Endothelial cell of umbilical vein (primary cell): ENCODE data around the gene RBMS1. TPM values are rescaled to one million over a fixed set of nuclear protein-coding genes. Genes with fewer than 3 reads are reported as not detected.

Source experiments
- BruUV-seq: library from RNA; stranded (reverse); fragments of 400-500 nt; replicated peaks from 2 replicates; lab custom pipeline; 2021; lab: Mats Ljungman, UMichigan
- CTCF ChIA-PET: fragments of 300-600, 350-600 bp; sonication (Branson Sonifier 250); formaldehyde crosslinking; loops from one replicate; lab custom pipeline; 2021; ENCODE audit warnings: antibody characterized with exemption, inconsistent platforms; lab: Charles Lee
- POLR2A ChIA-PET: fragments of 300-600, 350-600 bp; sonication (Branson Sonifier 250); formaldehyde crosslinking; loops from one replicate; lab custom pipeline; 2021; ENCODE audit warnings: antibody characterized with exemption, inconsistent platforms; lab: Charles Lee
- DNase-seq: peaks from one replicate; pipeline ENCODE4 v3.0.0-alpha.2; 2011; ENCODE audit warnings: low read depth, low spot score
- FAIRE-seq: peaks from 2 replicates; lab custom pipeline; 2011; peaks lifted over from hg19 to GRCh38; lab: Jason Lieb, UNC
- H2AFZ ChIP-seq: 2 replicates; pipeline ENCODE4 v1.6.0; 2012; ENCODE audit warnings: low read depth, low read length, control low read depth, inconsistent platforms
- H3K27ac ChIP-seq: 2 replicates; pipeline ENCODE4 v1.5.1; 2011; ENCODE audit warnings: low read depth, mild to moderate bottlenecking, control low read depth, low read length, moderate library complexity; ENCODE audit not compliant: insufficient read depth
- H3K27me3 ChIP-seq, 2 experiments: 2 replicates each; pipeline versions ENCODE4 v1.6.0 to v1.6.1; 2011; ENCODE audit warnings: low read length in 2 of 2, mixed read lengths in 1 of 2; ENCODE audit not compliant: control insufficient read depth in 2 of 2, insufficient read depth in 2 of 2
- H3K36me3 ChIP-seq, 2 experiments: 2 replicates in 1 of 2; 3 replicates in 1 of 2; pipeline ENCODE4 v1.5.1; 2011; ENCODE audit warnings: low read length in 2 of 2, mild to moderate bottlenecking in 1 of 2, moderate library complexity in 1 of 2; ENCODE audit not compliant: control insufficient read depth in 2 of 2, insufficient read depth in 2 of 2; ENCODE audit errors: extremely low read depth in 1 of 2
- H3K4me1 ChIP-seq: 3 replicates; pipeline ENCODE4 v1.5.1; 2011; ENCODE audit warnings: mild to moderate bottlenecking, low read length; ENCODE audit not compliant: control insufficient read depth, insufficient read depth; ENCODE audit errors: extremely low read depth
- H3K4me2 ChIP-seq: 2 replicates; pipeline ENCODE4 v1.6.1; 2011; ENCODE audit warnings: low read length, control low read depth, mixed read lengths; ENCODE audit not compliant: insufficient read depth
- H3K4me3 ChIP-seq, 3 experiments: fragments of 200-600 bp in 1 of 3; sonication (generic), shearing (Covaris generic) in 1 of 3; replicated peaks in 1 of 3; 2 replicates each; pipeline ENCODE4 v1.5.1; 2011 to 2016; ENCODE audit warnings: control low read depth in 3 of 3, low read length in 3 of 3, mild to moderate bottlenecking in 2 of 3, inconsistent platforms in 1 of 3, low read depth in 1 of 3, moderate library complexity in 1 of 3; ENCODE audit not compliant: insufficient read depth in 1 of 3
- H3K79me2 ChIP-seq: 2 replicates; pipeline ENCODE4 v1.6.0; 2012; ENCODE audit warnings: low read length, inconsistent platforms; ENCODE audit not compliant: control insufficient read depth, insufficient read depth
- H3K9ac ChIP-seq: replicated peaks from 2 replicates; pipeline ENCODE3; 2011; ENCODE audit warnings: low read length, control low read depth; ENCODE audit not compliant: insufficient read depth; ENCODE audit errors: extremely low read depth
- H3K9me1 ChIP-seq: replicated peaks from 3 replicates; pipeline ENCODE4 v1.6.0; 2011; ENCODE audit warnings: mild to moderate bottlenecking, low read length; ENCODE audit not compliant: control insufficient read depth, insufficient read depth; ENCODE audit errors: extremely low read depth
- H3K9me3 ChIP-seq: replicated peaks from 2 replicates; pipeline ENCODE4 v1.5.1; 2012; ENCODE audit warnings: low read length, inconsistent platforms; ENCODE audit not compliant: control insufficient read depth, insufficient read depth
- H4K20me1 ChIP-seq: replicated peaks from 2 replicates; pipeline ENCODE3; 2011; ENCODE audit warnings: mild to moderate bottlenecking, low read length; ENCODE audit not compliant: control insufficient read depth, insufficient read depth; ENCODE audit errors: extremely low read depth
- EZH2 ChIP-seq: IDR thresholded peaks from 2 replicates; pipeline ENCODE4 v1.6.1; 2012; ENCODE audit warnings: borderline replicate concordance, low read depth, mild to moderate bottlenecking, moderate library complexity, low read length, inconsistent platforms; ENCODE audit not compliant: severe bottlenecking
- FOS ChIP-seq: IDR thresholded peaks from 2 replicates; pipeline ENCODE4 v1.6.1; 2011; ENCODE audit warnings: mild to moderate bottlenecking, low read length, moderate library complexity, borderline replicate concordance; ENCODE audit not compliant: insufficient read depth
- GATA2 ChIP-seq: IDR thresholded peaks from 2 replicates; pipeline ENCODE4 v1.7.0; 2011; ENCODE audit warnings: low read depth, mild to moderate bottlenecking, moderate library complexity, mixed read lengths, low read length; ENCODE audit not compliant: insufficient read length, insufficient read depth
- JUN ChIP-seq: IDR thresholded peaks from 2 replicates; pipeline ENCODE4 v1.6.1; 2011; ENCODE audit warnings: borderline replicate concordance, low read depth; ENCODE audit not compliant: insufficient read length, insufficient read depth
- MYC ChIP-seq: IDR thresholded peaks from one replicate; pipeline ENCODE4 v1.6.1; 2011; ENCODE audit warnings: mild to moderate bottlenecking, low read depth, low read length
- POLR2A ChIP-seq: IDR thresholded peaks from 2 replicates; pipeline ENCODE4 v1.6.1; 2012; ENCODE audit warnings: low read depth, mild to moderate bottlenecking, control low read depth, low read length
- POLR2AphosphoS5 ChIP-seq: IDR thresholded peaks from 2 replicates; pipeline ENCODE4 v1.6.1; 2012; ENCODE audit warnings: low read depth, mild to moderate bottlenecking, control low read depth, low read length, moderate library complexity; ENCODE audit not compliant: insufficient read depth
- dilution Hi-C: fragments of 300-500 bp; cut with MboI; formaldehyde crosslinking; loops from one replicate; pipeline ENCODE4 v1.15.0; 2019; ENCODE audit warnings: low sequenced_read_pairs; ENCODE audit not compliant: extremely low pct_ligation_motif_present
- intact Hi-C: fragments of 100-400 bp; cut with micrococcal nuclease; formaldehyde crosslinking; loops from one replicate; pipeline ENCODE4 v1.10.0; 2022
- polyA plus RNA-seq, 4 experiments: library from polyadenylated mRNA; depleted of rRNA in 3 of 4; stranded (reverse) in 3 of 4; unstranded in 1 of 4; fragments of >200 nt; gene quantifications; 2 replicates each; pipeline versions ENCODE4 v1.2.1 to v1.2.3, GENCODE V29; 2011 to 2012; ENCODE audit warnings: missing spikeins in 1 of 4
- total RNA-seq: library from RNA; stranded (reverse); gene quantifications from 2 replicates; pipeline ENCODE4 v1.2.3, GENCODE V29; 2021
- TF ChIP-seq, protein P1 (sequence below): IDR thresholded peaks from 2 replicates; pipeline ENCODE4 v1.6.1; 2011; ENCODE audit not compliant: insufficient read depth, insufficient read length
- TF ChIP-seq, protein P2 (sequence below), 2 donors: IDR thresholded peaks; 1 replicate in 1 of 2; 2 replicates in 1 of 2; pipeline ENCODE4 v1.5.1; 2011; ENCODE audit warnings: low read length in 2 of 2, mild to moderate bottlenecking in 2 of 2, moderate library complexity in 2 of 2, control low read depth in 1 of 2, inconsistent platforms in 1 of 2, low read depth in 1 of 2; ENCODE audit not compliant: insufficient read depth in 1 of 2; ENCODE audit errors: extremely low read depth in 1 of 2

The RBMS1 gene
- total and polyA plus RNA-seq, 2 donors (not counting 3 experiments of a cell fraction or from before 2014, with no cell fraction given): 60.0 to 93.3 TPM

DNA sequence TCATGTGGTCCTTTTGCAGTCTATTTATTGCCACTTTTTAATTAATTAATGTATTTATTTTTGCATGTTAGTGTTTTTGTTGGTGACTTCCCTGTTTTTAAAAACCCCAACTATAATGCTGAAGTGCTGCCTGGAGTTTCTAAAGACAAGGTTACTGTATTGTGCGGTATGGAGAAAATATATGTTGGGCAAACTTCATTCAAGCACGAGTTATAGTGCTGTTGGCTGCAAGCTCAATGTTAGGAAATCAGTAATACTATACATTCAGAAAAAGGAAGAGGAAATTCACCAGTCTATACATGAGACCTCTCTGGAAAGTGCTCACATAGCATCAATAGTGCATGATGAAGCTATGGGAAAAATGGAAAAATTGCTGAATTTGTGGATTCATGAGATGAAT, 15.4 kb upstream of the RBMS1 start:
- H3K36me3 ChIP-seq: no peaks in the 10 kb centered on the region
- no peak overlapping the region for H3K4me3 ChIP-seq
- ChIA-PET POLR2A (interaction anchor here (0.6 kb wide), 1 partner anchor 152 kb away, joined by 3 read pairs; no protein-coding TSS in a partner anchor), CTCF (no interaction called here)
- no peaks in the 10 kb centered on the region for H3K79me2 ChIP-seq
- H3K4me1 ChIP-seq: no peaks in the 10 kb centered on the region
- dilution Hi-C loops: no loop called here
- H3K9ac ChIP-seq: no peak overlapping the region
- no peak for FAIRE-seq
- H2AFZ ChIP-seq: no peak overlapping the region
- no TSS peak for BruUV-seq
- H3K27ac ChIP-seq: no peak overlapping the region
- no peaks in the 10 kb centered on the region for H4K20me1 ChIP-seq
- no peak overlapping the region for H3K4me2 ChIP-seq
- DNase-seq: no peak
- no peaks in the 10 kb centered on the region for H3K27me3 ChIP-seq
- H3K9me3 ChIP-seq: no peaks in the 10 kb centered on the region
- no peak for TF ChIP-seq POLR2AphosphoS5
- TF ChIP-seq, protein P1, sequence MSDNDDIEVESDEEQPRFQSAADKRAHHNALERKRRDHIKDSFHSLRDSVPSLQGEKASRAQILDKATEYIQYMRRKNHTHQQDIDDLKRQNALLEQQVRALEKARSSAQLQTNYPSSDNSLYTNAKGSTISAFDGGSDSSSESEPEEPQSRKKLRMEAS: no peak
- no peak for TF ChIP-seq JUN
- no peak for TF ChIP-seq FOS
- no peak for TF ChIP-seq POLR2A
- no peak for TF ChIP-seq MYC
- TF ChIP-seq GATA2: no peak
- no peak for TF ChIP-seq EZH2
- TF ChIP-seq, protein P2, sequence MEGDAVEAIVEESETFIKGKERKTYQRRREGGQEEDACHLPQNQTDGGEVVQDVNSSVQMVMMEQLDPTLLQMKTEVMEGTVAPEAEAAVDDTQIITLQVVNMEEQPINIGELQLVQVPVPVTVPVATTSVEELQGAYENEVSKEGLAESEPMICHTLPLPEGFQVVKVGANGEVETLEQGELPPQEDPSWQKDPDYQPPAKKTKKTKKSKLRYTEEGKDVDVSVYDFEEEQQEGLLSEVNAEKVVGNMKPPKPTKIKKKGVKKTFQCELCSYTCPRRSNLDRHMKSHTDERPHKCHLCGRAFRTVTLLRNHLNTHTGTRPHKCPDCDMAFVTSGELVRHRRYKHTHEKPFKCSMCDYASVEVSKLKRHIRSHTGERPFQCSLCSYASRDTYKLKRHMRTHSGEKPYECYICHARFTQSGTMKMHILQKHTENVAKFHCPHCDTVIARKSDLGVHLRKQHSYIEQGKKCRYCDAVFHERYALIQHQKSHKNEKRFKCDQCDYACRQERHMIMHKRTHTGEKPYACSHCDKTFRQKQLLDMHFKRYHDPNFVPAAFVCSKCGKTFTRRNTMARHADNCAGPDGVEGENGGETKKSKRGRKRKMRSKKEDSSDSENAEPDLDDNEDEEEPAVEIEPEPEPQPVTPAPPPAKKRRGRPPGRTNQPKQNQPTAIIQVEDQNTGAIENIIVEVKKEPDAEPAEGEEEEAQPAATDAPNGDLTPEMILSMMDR (IDR thresholded peaks at IDR 0.05; ENCODE audit: extremely low read depth in 1 of 2, insufficient read depth in 1 of 2, low read depth in 1 of 2, low read length in 2 of 2): no peak
- H3K9me1 ChIP-seq: no peaks in the 10 kb centered on the region
- intact Hi-C loops: no loop called here
